PFSK-1 (cell line): ENCODE data around the gene TSPAN13.

Experiments used
- FOXP2 ChIP-seq: optimal IDR thresholded peaks from 2 replicates; pipeline ENCODE3; 2011; ENCODE audit warnings: borderline replicate concordance, control low read depth, inconsistent platforms; ENCODE audit not compliant: insufficient read depth; ENCODE audit errors: extremely low read length, extremely low read depth
- POLR2AphosphoS5 ChIP-seq: IDR thresholded peaks from 2 replicates; pipeline ENCODE4 v1.6.1; 2012; ENCODE audit warnings: low read depth, mild to moderate bottlenecking, control low read depth, low read length, moderate library complexity
- REST ChIP-seq, 2 experiments: IDR thresholded peaks; 2 replicates each; pipeline versions ENCODE4 v1.6.1 to v1.8.0; 2011 to 2012; ENCODE audit warnings: low read depth in 2 of 2, low read length in 2 of 2, control low read depth in 1 of 2, inconsistent platforms in 1 of 2, mild to moderate bottlenecking in 1 of 2, moderate library complexity in 1 of 2; ENCODE audit not compliant: insufficient read depth in 1 of 2
- SIN3A ChIP-seq: IDR thresholded peaks from 2 replicates; pipeline ENCODE4 v1.6.1; 2012; ENCODE audit warnings: mild to moderate bottlenecking, low read length, moderate library complexity, borderline replicate concordance; ENCODE audit not compliant: insufficient read depth
- TAF1 ChIP-seq: IDR thresholded peaks from 2 replicates; pipeline ENCODE4 v1.6.1; 2012; ENCODE audit warnings: low read length, control low read depth, borderline replicate concordance; ENCODE audit not compliant: insufficient read depth

Gene TSPAN13

GRCh38 chr7:16734148-16734726 is 19.3 kb upstream of the TSPAN13 start:
- no peak for TF ChIP-seq TAF1
- TF ChIP-seq SIN3A: 0 out of 2 replicates have a peak, but pooled peaks have one; percentile 14
- no peak for TF ChIP-seq FOXP2
- no peak for TF ChIP-seq POLR2AphosphoS5
- TF ChIP-seq REST (IDR thresholded peaks at IDR 0.05; ENCODE audit: insufficient read depth in 1 of 2, low read depth in 2 of 2, low read length in 2 of 2): no peak

GRCh38 chr7:16735020-16735419 is 18.5 kb upstream of the TSPAN13 start:
- TF ChIP-seq SIN3A (no peak), TAF1 (no peak), REST (IDR thresholded peaks at IDR 0.05; ENCODE audit: insufficient read depth in 1 of 2, low read depth in 2 of 2, low read length in 2 of 2) (no peak), FOXP2 (no peak), POLR2AphosphoS5 (no peak)

GRCh38 chr7:16738011-16738688 is 15.4 kb upstream of the TSPAN13 start:
- TF ChIP-seq REST (IDR thresholded peaks at IDR 0.05; ENCODE audit: insufficient read depth in 1 of 2, low read depth in 2 of 2, low read length in 2 of 2) (no peak), SIN3A (no peak), TAF1 (no peak), FOXP2 (no peak), POLR2AphosphoS5 (no peak)

GRCh38 chr7:16739863-16740622 is 13.5 kb upstream of the TSPAN13 start:
- TF ChIP-seq TAF1: no peak
- no peak for TF ChIP-seq SIN3A
- no peak for TF ChIP-seq REST (IDR thresholded peaks at IDR 0.05; ENCODE audit: insufficient read depth in 1 of 2, low read depth in 2 of 2, low read length in 2 of 2)
- TF ChIP-seq POLR2AphosphoS5: no peak
- TF ChIP-seq FOXP2: no peak
